HEK293T (cell line): ENCODE results near the gene KIRREL3.

Experiments used
- CTCF ChIA-PET: fragments of 350-600 bp; formaldehyde crosslinking; extraction: SDS; loops from one replicate; lab custom pipeline; 2021; ENCODE audit warnings: antibody characterized with exemption, inconsistent platforms; lab: Yijun Ruan, JAX
- POLR2A ChIA-PET: fragments of 350-600 bp; formaldehyde crosslinking; extraction: SDS; loops from one replicate; lab custom pipeline; 2020; ENCODE audit warnings: antibody characterized with exemption, inconsistent platforms; lab: Yijun Ruan, JAX
- DNase-seq: peaks from one replicate; pipeline ENCODE4 v3.0.0; 2012; ENCODE audit warnings: mixed read lengths; ENCODE audit errors: extremely low spot score
- ARNT ChIP-seq: fragments of 450-650 bp; IDR thresholded peaks from 2 replicates; pipeline ENCODE4 v1.6.1; 2017; ENCODE audit warnings: mild to moderate bottlenecking
- BHLHE40 ChIP-seq: fragments of 450-650 bp; IDR thresholded peaks from 2 replicates; pipeline ENCODE4 v1.6.1; 2016; ENCODE audit warnings: mild to moderate bottlenecking, moderate library complexity, borderline replicate concordance
- CTBP1 ChIP-seq: fragments of 450-650 bp; IDR thresholded peaks from 2 replicates; pipeline ENCODE4 v1.6.1; 2016; ENCODE audit warnings: borderline replicate concordance
- ELF4 ChIP-seq: fragments of 450-650 bp; IDR thresholded peaks from 2 replicates; pipeline ENCODE4 v1.6.1; 2017; ENCODE audit warnings: antibody characterized with exemption
- FOXA1 ChIP-seq: fragments of 450-650 bp; IDR thresholded peaks from 2 replicates; pipeline ENCODE4 v1.6.1; 2016; ENCODE audit warnings: mild to moderate bottlenecking
- FOXK2 ChIP-seq: fragments of 450-650 bp; IDR thresholded peaks from 2 replicates; pipeline ENCODE4 v1.6.1; 2016; ENCODE audit warnings: mild to moderate bottlenecking
- FOXM1 ChIP-seq: fragments of 450-650 bp; IDR thresholded peaks from 2 replicates; pipeline ENCODE4 v1.6.1; 2017; ENCODE audit warnings: mild to moderate bottlenecking, borderline replicate concordance
- HDGF ChIP-seq: fragments of 450-650 bp; IDR thresholded peaks from 2 replicates; pipeline ENCODE4 v1.6.1; 2017; ENCODE audit warnings: antibody characterized with exemption, borderline replicate concordance
- L3MBTL2 ChIP-seq: fragments of 450-650 bp; conservative IDR thresholded peaks from 2 replicates; pipeline ENCODE4 v1.6.1; 2016; ENCODE audit warnings: mild to moderate bottlenecking
- LEF1 ChIP-seq: fragments of 450-650 bp; IDR thresholded peaks from 2 replicates; pipeline ENCODE4 v1.6.1; 2017; ENCODE audit warnings: mild to moderate bottlenecking, borderline replicate concordance
- NFRKB ChIP-seq: fragments of 450-650 bp; IDR thresholded peaks from 2 replicates; pipeline ENCODE4 v1.6.1; 2016; ENCODE audit warnings: mild to moderate bottlenecking, moderate library complexity
- PKNOX1 ChIP-seq: fragments of 450-650 bp; IDR thresholded peaks from 2 replicates; pipeline ENCODE4 v1.6.1; 2016
- SP1 ChIP-seq: fragments of 450-650 bp; IDR thresholded peaks from 2 replicates; pipeline ENCODE4 v1.6.1; 2017
- SUZ12 ChIP-seq: fragments of 450-650 bp; IDR thresholded peaks from 2 replicates; pipeline ENCODE4 v1.6.1; 2016; ENCODE audit warnings: mild to moderate bottlenecking
- TARDBP ChIP-seq: fragments of 450-650 bp; IDR thresholded peaks from 2 replicates; pipeline ENCODE4 v1.6.1; 2016
- ZNF384 ChIP-seq: fragments of 450-650 bp; IDR thresholded peaks from 2 replicates; pipeline ENCODE4 v1.6.1; 2016

The KIRREL3 gene

GRCh38 chr11:126886085-126886484, 114.5 kb downstream of the KIRREL3 start:
- CTCF ChIA-PET = interaction anchor here (0.7 kb wide), 1 partner anchor 9 kb away, joined by 3 read pairs; no protein-coding TSS in a partner anchor

GRCh38 chr11:126884594-126884993, 116.0 kb downstream of the KIRREL3 start:
- CTCF ChIA-PET = no interaction called here
- POLR2A ChIA-PET = no interaction called here
- no peak for TF ChIP-seq ELF4
- TF ChIP-seq CTBP1 = no peak
- no peak for TF ChIP-seq ARNT
- TF ChIP-seq NFRKB = no peak
- no peak for TF ChIP-seq SP1
- no peak for TF ChIP-seq FOXK2
- no peak for TF ChIP-seq BHLHE40
- TF ChIP-seq FOXA1 = no peak
- no peak for TF ChIP-seq PKNOX1
- no peak for TF ChIP-seq HDGF
- no peak for TF ChIP-seq FOXM1
- TF ChIP-seq L3MBTL2 = no peak
- no peak for TF ChIP-seq TARDBP
- DNase-seq = no peak

More at GRCh38 chr11:126886085-126886484, 114.5 kb downstream of the KIRREL3 start:
- TF ChIP-seq HDGF = no peak
- no peak for TF ChIP-seq ZNF384
- no peak for TF ChIP-seq CTBP1
- no peak for TF ChIP-seq FOXM1
- no peak for TF ChIP-seq TARDBP
- no peak for TF ChIP-seq L3MBTL2
- TF ChIP-seq FOXA1 = no peak
- TF ChIP-seq ELF4 = no peak
- no peak for TF ChIP-seq SUZ12
- TF ChIP-seq NFRKB = no peak
- TF ChIP-seq PKNOX1 = no peak
- TF ChIP-seq ARNT = no peak
- TF ChIP-seq LEF1 = no peak
- TF ChIP-seq SP1 = no peak
- no peak for TF ChIP-seq FOXK2
- no peak for TF ChIP-seq BHLHE40
- POLR2A ChIA-PET = no interaction called here
- no peak for DNase-seq

GRCh38 chr11:126884192-126884591, 116.4 kb downstream of the KIRREL3 start:
- ChIA-PET POLR2A (no interaction called here), CTCF (no interaction called here)

GRCh38 chr11:126880872-126881271, 119.7 kb downstream of the KIRREL3 start:
- ChIA-PET CTCF (no interaction called here), POLR2A (no interaction called here)
- TF ChIP-seq PKNOX1 (peak; percentile 31; the same call in 1 of the 2 replicates), ELF4 (no peak)
- no peak for DNase-seq

More at GRCh38 chr11:126884192-126884591, 116.4 kb downstream of the KIRREL3 start:
- DNase-seq = no peak
- TF ChIP-seq L3MBTL2 = no peak
- TF ChIP-seq BHLHE40 = no peak
- TF ChIP-seq ELF4 = no peak
- TF ChIP-seq ARNT = no peak

- ChIA-PET CTCF (no interaction called here), POLR2A (interaction anchor here (0.7 kb wide), 1 partner anchor 21 kb away, joined by 3 read pairs; no protein-coding TSS in a partner anchor)
- TF ChIP-seq LEF1 = no peak
- TF ChIP-seq CTBP1 = no peak
- no peak for TF ChIP-seq FOXK2
- no peak for TF ChIP-seq SP1
- TF ChIP-seq SUZ12 = no peak
- TF ChIP-seq NFRKB = no peak
- no peak for TF ChIP-seq ELF4
- no peak for DNase-seq
Measured at GRCh38 chr11:126879516-126879915, 121.1 kb downstream of the KIRREL3 start.

GRCh38 chr11:126878913-126879482, 121.6 kb downstream of the KIRREL3 start:
- DNase-seq = no peak

More at GRCh38 chr11:126878913-126879482, 121.6 kb downstream of the KIRREL3 start:
- ChIA-PET POLR2A (interaction anchor here (0.7 kb wide), 1 partner anchor 22 kb away, joined by 3 read pairs; no protein-coding TSS in a partner anchor), CTCF (no interaction called here)
- no peak for TF ChIP-seq L3MBTL2
- no peak for TF ChIP-seq FOXA1
- no peak for TF ChIP-seq LEF1
- TF ChIP-seq CTBP1 = no peak
- no peak for TF ChIP-seq PKNOX1
- no peak for TF ChIP-seq ARNT
- TF ChIP-seq FOXM1 = no peak
- TF ChIP-seq TARDBP = no peak
